GM19193 (cell line): ENCODE data around the gene CELF4.

Experiments used
- POLR2A ChIP-seq: IDR thresholded peaks from 4 replicates; pipeline ENCODE4 v1.6.1; 2011; ENCODE audit not compliant: insufficient read depth, insufficient read length; ENCODE audit errors: extremely low read depth

CELF4 gene

DNA sequence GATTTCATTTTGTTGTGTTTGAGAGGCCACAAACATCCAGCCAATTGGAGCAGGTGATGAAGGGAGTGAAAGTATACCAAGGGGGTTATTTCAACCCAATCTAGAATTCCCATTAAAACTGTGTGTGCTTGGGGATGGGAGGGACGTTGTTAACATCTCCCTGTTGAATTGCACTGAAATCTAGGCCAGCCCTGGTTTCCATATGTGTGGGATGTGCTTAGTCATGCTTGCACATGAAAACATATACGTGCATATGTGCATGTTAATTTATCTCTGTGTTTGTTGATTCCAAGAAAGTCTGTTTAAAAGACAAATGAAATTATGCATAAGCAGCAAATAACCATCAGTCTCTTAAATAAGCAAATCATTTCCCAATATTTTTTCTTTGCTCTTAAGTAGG, 5.6 kb downstream of the CELF4 start:
- TF ChIP-seq POLR2A, result no peak

DNA sequence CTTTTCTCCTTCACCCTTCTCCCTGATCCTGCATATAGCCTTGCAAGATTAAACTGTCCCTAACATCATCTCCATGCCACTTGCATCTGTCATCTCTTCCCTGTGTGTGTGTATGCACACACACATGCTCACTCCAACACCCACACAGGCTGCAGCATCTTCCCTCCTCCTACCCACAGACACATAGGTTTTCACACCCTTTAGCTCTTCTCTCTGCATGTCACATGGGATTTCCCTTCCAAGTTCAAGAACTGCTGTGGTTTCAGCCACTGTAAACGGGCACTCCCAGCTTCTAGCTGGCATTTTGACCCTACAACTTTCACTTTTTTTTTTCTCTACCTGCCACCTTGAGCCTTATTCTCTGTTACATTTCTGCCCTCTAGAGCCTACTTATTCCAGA, 6.4 kb downstream of the CELF4 start:
- TF ChIP-seq POLR2A, result no peak

DNA sequence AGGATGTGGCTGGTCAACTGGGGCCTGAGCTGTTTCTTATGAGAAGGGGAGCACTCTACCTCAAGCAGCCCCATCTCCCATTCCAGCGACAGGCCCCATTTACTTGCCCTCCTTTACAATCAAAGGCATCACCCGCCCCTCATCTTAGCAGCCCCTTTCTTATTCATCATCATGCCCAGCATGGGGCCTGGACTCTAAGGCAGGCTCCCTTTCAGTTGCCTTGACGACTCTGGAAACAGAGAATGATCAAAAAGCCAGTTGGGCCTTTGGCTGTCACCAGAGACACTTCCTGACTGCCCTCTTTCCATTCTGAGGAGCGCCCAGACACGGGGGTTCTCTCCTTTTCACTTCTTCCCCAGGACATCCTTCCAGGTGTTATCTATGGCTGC, 11.2 kb downstream of the CELF4 start:
- TF ChIP-seq POLR2A, result no peak

- TF ChIP-seq POLR2A, result no peak
Observed at GRCh38 chr18:37553633-37554398, 11.8 kb downstream of the CELF4 start.

DNA sequence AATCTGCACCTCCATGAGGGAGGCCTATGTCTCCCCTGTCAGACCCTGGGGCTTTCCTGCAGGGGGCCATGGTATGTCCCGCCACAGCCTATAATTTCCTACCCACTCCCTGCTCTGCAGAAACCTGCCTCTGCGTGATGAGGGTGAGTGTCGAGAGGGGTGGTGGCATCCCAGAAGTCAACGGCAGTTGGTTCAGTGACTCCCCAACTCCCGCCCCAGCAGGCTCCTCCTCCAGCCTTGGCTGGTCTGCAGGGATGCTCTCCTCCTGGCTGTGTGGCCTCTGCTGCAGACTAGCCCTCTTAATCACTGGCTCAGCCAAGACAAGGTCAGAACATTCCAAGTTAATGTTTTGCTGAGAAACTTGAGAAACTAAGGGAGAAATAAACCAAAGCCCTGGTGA, 13.3 kb downstream of the CELF4 start:
- TF ChIP-seq POLR2A, result no peak

DNA sequence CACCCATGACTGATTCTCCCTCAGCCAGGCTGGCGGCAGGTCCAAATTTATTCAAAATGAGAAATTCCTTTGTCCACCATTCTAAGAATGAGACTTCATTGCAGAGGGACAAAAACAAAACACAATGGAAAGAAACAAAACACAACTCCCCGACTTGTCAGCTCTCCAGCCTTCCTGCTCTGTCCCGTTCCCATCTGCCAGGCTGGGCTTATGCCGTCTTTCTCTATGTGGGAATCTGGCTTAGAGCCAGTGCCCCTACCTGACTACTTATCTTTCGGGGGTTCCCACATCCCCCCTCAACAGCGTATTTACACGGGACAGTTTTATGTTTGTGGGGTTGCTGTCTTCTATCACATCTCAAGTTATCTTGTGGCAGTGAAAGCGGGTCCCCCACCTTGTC, 13.8 kb downstream of the CELF4 start:
- no peak for TF ChIP-seq POLR2A

DNA sequence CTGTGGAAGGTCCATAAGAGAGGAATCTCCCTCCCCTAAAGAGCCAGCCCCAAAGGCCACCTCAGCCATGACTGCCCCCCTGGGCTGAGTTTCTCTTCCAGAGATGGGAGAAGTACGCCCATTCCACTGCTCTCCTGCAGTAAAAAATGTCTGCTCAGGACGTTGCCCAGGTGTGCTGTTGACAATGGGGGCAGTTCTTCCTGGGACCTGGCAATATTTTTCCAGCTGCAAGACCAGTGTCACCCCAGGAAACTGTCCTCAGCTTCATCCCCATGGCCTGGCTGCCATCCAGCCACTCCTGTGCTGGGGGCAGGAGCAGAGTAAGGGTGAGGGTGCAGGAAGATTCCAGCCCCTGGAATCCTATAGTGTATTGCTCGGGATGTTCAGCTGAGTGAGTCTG, 14.3 kb downstream of the CELF4 start:
- TF ChIP-seq POLR2A, result no peak

DNA sequence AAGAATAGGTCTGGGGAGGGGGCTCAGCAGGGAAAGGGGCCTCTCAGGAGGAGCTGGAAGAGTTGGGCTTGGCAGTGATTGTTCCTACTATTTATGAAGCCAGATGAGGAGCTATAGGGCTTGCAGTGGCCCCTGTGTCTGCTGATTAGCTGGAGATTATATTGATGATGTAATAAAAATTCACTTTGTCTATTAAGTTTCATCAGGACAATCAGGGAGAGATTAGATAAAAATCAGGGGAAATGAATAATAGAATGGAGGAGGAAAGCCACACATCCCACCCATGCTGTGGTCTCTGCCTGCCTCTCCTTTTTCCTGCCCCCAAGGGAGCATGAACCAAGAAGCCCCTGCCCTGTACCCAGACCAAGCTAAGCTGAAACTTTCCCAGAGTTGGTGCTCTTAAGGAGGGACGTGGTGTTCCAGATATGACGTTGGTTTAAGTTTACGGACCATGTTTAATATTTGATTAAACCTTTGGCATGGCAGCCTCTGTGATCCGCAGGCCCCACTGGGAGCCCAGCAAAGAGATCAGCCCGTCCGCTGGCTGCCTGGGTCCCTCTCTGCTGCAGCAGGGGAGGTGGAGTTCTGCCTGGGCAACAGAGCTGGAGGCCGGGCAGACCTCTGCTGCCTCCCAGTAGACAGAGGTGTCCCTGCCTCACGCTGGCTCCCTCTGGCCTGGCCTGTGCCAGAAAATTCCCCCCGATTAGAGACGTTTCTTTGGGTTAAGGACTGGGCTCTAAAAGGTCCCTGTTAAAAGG, 15.3 kb downstream of the CELF4 start:
- no peak for TF ChIP-seq POLR2A

DNA sequence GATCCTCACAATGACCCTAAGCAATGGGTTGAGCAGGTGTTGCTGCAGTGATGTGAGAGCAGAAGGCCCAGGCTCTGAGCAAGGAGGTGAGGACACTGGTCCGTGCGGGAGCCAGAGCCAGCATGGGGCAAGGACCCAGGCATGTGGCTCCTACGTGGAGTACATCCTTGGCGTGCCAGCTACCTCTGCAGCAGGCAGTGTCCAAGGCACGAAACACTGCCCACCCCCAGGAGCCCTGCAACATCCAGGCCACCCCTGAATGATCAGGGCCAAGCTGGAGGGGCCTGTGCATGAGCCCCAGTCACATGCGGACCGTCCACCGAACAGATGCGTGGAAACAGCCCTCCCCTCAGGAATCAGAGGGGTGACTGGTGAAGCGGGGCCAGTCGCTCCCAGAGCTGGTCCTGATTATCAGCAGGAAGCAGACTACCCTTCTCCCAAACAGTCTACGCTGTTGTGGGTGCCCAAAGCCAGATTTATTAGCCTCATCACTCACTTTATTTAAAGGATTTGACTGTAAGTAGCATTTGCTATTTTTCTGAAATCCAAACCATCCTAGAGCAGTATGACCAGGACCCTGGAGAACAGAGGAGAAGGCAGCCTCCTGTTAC, 16.8 kb downstream of the CELF4 start:
- TF ChIP-seq POLR2A, result no peak

DNA sequence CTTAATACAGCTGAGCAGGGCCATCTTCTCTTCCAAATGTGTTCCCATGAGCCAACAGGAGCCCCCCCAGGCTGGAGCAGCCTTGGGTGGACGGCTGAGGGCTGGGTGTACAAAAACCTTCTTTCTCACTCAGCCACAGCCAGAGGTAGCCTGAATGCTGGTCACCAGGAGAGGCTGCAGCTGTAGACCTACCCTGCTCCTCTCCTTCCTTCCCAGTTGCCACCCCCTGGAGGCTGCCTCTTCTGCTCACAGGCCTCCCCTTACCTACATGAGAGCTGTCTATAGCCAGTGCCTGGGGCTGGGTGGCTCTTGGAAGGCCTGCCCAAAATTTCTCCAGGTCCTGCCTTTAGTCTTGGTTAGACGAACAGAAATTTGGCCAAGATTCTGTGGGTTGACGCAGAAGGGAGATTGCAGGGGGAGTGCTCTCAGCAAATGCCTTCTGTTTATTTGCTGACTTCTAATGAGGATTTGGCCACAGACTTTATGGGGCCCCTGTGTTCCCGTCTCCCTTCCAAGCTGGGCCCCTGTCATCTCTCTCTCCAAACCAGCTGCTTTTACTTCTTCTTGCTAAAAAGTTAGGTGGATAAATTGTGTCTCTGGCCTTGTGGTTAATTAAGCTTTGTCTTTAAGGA, 18.3 kb downstream of the CELF4 start:
- no peak for TF ChIP-seq POLR2A

DNA sequence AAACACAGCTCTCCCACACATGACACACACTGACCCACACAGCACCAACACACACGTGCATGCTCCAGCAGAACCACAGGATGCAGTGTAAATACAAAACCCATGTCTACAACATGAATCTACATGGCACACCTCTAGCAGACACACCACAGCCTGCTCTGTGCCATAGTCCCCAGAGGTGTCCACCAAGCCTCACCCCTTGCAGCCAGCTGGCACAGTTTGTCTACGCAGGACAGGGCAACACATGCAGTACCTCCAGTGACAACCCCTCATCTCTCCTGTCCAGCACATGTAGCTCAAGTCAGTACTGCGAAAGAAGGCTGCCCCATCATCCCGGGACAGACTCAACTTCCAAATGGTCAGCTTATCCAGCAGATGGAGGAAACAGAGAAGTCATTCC, 18.9 kb downstream of the CELF4 start:
- TF ChIP-seq POLR2A, result no peak

DNA sequence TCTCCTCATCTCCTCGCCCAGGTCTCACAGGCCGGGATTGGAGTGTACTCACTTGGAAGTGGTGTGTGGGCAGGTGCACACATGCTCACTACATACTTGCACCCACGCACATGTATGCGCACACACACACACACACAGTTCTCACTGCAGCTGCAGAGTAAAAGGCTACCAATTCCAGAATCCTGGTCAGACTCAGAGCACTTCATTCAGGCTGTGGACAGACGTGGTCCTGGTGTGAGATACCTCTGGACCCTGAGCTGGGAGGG, 19.4 kb downstream of the CELF4 start:
- no peak for TF ChIP-seq POLR2A

DNA sequence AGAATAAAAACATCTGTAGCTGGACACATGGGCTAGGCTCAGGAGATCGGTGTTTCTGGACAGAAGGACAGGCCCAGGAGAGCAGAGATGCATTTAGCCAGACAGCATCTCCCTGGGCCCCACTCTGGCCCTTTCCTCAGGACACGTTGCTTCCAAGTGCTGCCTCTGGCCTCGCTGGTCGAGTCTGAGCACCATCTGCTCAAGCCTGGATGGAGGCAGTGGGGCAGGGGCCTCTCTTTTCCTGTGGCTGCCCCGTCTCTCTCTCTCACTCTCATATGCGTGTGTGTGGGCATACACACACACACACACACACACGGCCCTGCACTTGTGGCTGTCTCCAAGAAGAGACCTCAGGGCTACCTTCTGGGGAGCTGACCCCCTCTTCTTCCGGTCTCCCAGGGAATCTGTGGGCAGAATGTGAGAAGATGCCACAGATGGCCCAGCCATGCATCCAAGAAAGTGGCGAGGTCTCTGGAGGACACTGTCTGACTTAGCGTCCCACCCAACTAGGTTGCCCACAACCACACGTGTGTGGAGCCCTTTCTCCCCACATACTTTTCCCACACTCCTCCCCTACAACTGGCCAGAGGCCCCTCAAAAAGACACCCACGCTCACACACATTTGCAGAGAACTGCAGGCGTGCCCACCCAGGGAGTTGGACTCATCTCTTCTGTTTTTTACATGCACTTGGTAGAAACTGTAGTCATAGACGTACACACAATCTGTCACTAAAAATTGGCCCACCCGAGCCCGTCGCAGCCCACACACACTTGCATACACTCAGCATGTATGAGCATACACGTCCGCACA, 19.9 kb downstream of the CELF4 start:
- no peak for TF ChIP-seq POLR2A

GRCh38 chr18:37544713-37545112, 20.9 kb downstream of the CELF4 start:
- no peak for TF ChIP-seq POLR2A

GRCh38 chr18:37544217-37544616, 21.4 kb downstream of the CELF4 start:
- TF ChIP-seq POLR2A, result no peak
